Transverse colon (tissue), 4 donors: ENCODE data around the gene ZNF527. TPM values are rescaled to one million over a fixed set of nuclear protein-coding genes. Genes with fewer than 3 reads are reported as not detected.

ENCODE experiments used
- DNase-seq: peaks from one replicate; pipeline ENCODE4 v3.0.0-alpha.2; 2019
- H3K27ac ChIP-seq, 4 donors: fragments of 200-600 bp; sonication (generic); 2 replicates each; pipeline ENCODE4 v1.5.1; 2016 to 2018; ENCODE audit warnings: inconsistent platforms in 4 of 4
- H3K27me3 ChIP-seq: fragments of 200-600 bp; sonication (generic); 2 replicates; pipeline ENCODE4 v1.5.1; 2017; ENCODE audit warnings: inconsistent platforms
- H3K36me3 ChIP-seq, 4 donors: fragments of 200-600 bp; sonication (generic); 2 replicates each; pipeline ENCODE4 v1.5.1; 2017 to 2019; ENCODE audit warnings: inconsistent platforms in 4 of 4
- H3K4me1 ChIP-seq, 4 donors: fragments of 200-600 bp; sonication (generic); 2 replicates each; pipeline ENCODE4 v1.5.1; 2017 to 2020; ENCODE audit warnings: inconsistent platforms in 4 of 4
- H3K4me3 ChIP-seq, 4 donors: fragments of 200-600 bp; sonication (generic); 1 replicate in 1 of 4; 2 replicates in 3 of 4; pipeline versions ENCODE4 v1.5.1 to v1.6.1; 2017 to 2019; ENCODE audit warnings: inconsistent platforms in 4 of 4
- H3K9me3 ChIP-seq, 2 donors: fragments of 200-600 bp; sonication (generic); 2 replicates each; pipeline ENCODE4 v1.5.1; 2017 to 2019; ENCODE audit warnings: inconsistent platforms in 2 of 2
- EP300 ChIP-seq: sonication (generic); formaldehyde crosslinking; IDR thresholded peaks from one replicate; pipeline ENCODE4 v1.6.1; 2017; ENCODE audit warnings: antibody characterized with exemption, low read depth
- POLR2A ChIP-seq: fragments of 450-650 bp; IDR thresholded peaks from one replicate; pipeline ENCODE4 v1.6.1; 2016; ENCODE audit warnings: antibody characterized with exemption, mild to moderate bottlenecking, moderate library complexity
- POLR2AphosphoS5 ChIP-seq, 3 donors: sonication (generic); formaldehyde crosslinking; IDR thresholded peaks; one replicate each; pipeline ENCODE4 v1.6.1; 2016; ENCODE audit warnings: antibody characterized with exemption in 3 of 3
- WGBS, 2 donors: methylation state at CpG; one replicate each; pipeline ENCODE4 v1.1.5; 2018; ENCODE audit warnings: low coverage in 1 of 2; 5-methylcytosine and 5-hydroxymethylcytosine counted together
- in situ Hi-C, 4 donors: fragments of 200-750 bp; cut with MboI; loops; one replicate each; pipeline versions ENCODE4 v1.15.0 to v1.15.1; 2017; ENCODE audit warnings: low sequenced_read_pairs in 3 of 4, low pct_ligation_motif_present in 1 of 4, low pct_unique_long_range_greater_than_20kb in 1 of 4
- intact Hi-C: fragments of 100-400 bp; cut with DNase I; formaldehyde crosslinking; loops from one replicate; pipeline ENCODE4 v1.15.1; 2023; ENCODE audit warnings: low total_unique reads
- total RNA-seq, 4 donors: library from RNA; depleted of rRNA; stranded (reverse); fragments of >200 nt; gene quantifications; one replicate each; pipeline ENCODE4 v1.1.0, GENCODE V29; 2016
- TF ChIP-seq, protein P1 (sequence below), 5 experiments: fragments of 200-600 bp in 3 of 5; fragments of 450-650 bp in 2 of 5; sonication (generic) in 3 of 5; IDR thresholded peaks; 1 replicate in 2 of 5; 2 replicates in 3 of 5; pipeline ENCODE4 v1.5.1; 2016 to 2017; ENCODE audit warnings: antibody characterized with exemption in 5 of 5, inconsistent platforms in 3 of 5, mild to moderate bottlenecking in 2 of 5, moderate library complexity in 1 of 5

The ZNF527 gene
- total RNA-seq, 4 donors from 2014 or later = 3.4 to 29.9 (median 7.1) TPM

DNA sequence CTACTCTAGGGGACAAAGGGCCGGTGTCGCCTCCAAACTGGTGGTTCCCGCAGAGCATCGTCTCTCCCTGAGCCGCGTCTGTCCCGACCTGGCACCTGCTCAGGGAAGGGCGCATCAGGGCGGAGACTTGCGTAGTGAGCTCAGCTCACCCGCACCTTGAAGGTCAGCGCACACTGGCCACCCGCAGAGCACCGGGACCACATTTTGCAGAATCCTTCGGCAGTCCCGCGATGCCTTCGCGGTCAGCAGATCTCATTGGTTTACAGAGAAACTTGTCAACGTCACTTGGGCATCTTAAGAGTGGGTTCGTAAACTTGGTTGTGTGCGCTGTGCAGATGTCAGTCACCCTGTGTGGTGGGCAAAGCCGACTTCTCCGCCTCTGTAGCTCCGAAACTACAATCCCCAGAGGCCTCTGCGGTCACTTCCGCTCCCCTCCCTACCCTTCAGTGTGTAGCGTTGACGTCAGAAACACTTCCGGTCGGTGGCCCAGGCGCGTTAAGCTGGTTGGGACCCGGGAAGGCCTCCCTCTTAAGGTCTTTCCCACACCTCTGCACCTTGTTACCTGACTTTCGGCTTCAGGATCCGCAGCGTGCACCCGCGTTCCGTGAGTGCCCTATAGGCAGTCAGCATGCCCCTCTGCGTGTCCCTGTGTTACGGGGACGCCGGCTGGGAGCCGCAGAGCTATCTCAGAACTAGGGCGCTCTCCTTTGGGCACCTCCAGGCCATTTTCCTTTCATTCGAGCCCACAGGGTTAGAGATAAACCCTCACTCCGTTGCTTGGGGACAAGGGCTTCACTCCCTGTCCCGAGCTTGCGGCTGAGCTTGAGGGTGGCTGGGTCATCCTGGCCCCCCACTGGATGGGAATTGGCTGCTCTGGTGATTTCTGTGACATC, 36.5 kb upstream of the ZNF527 start:
- no peaks in the 10 kb centered on the region for H3K27me3 ChIP-seq
- in situ Hi-C loops (loop anchor here in 1 of 4 donors (25.0 kb wide), 1 partner anchor 122 kb away; the partner anchor contains the start of genes ZNF383 and ZNF585B), intact Hi-C loops (no loop called here)
- peak overlapping the region; percentile 80 to 88 (median 86) for H3K27ac ChIP-seq
- peaks cover 0 to 4% (median 0%) of the 10 kb centered on the region in 4 donors for H3K36me3 ChIP-seq
- WGBS, 2 donors = 42% methylated on average over 49 of the region's 50 CpGs; no CpG with 5 or more reads in 1 of the 2 donors
- peaks cover 6 to 15% (median 12%) of the 10 kb centered on the region in 4 donors for H3K4me1 ChIP-seq
- peak; percentile 92 for DNase-seq
- no peak for TF ChIP-seq EP300
- TF ChIP-seq POLR2A = peak; percentile 48
- TF ChIP-seq POLR2AphosphoS5 (IDR thresholded peaks at IDR 0.05) = peak; percentile 63 to 80 (median 77)
- TF ChIP-seq, protein P1, sequence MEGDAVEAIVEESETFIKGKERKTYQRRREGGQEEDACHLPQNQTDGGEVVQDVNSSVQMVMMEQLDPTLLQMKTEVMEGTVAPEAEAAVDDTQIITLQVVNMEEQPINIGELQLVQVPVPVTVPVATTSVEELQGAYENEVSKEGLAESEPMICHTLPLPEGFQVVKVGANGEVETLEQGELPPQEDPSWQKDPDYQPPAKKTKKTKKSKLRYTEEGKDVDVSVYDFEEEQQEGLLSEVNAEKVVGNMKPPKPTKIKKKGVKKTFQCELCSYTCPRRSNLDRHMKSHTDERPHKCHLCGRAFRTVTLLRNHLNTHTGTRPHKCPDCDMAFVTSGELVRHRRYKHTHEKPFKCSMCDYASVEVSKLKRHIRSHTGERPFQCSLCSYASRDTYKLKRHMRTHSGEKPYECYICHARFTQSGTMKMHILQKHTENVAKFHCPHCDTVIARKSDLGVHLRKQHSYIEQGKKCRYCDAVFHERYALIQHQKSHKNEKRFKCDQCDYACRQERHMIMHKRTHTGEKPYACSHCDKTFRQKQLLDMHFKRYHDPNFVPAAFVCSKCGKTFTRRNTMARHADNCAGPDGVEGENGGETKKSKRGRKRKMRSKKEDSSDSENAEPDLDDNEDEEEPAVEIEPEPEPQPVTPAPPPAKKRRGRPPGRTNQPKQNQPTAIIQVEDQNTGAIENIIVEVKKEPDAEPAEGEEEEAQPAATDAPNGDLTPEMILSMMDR (IDR thresholded peaks at IDR 0.05) = no peak
- peaks cover 0 to 5% of the 10 kb centered on the region in 2 donors for H3K9me3 ChIP-seq
- H3K4me3 ChIP-seq = peak overlapping the region; percentile 55 to 79 (median 60)

DNA sequence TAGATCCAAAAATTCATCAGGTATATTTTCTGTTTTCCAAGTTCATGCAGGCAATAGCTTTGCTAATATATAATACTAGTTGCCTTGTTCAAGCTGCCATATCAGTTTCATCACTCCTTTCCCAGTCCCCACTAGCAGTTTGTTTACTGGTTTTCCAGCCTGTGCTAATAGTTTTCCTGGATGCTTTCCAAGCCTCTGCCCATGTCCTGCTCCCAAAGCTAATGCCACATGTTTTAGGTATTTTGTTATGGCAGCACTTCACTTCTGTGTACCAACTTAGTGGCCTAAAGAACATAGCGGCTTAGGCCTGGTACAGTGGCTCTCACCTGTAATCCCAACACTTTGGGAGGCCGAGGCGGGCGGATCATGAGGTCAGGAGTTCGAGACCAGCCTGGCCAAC, 28.1 kb upstream of the ZNF527 start:
- H3K4me1 ChIP-seq = no peaks in the 10 kb centered on the region
- in situ Hi-C loops = loop anchor here in 1 of 4 donors (25.0 kb wide), 1 partner anchor 130 kb away; the partner anchor contains the start of genes ZNF383 and ZNF585B
- H3K27me3 ChIP-seq = no peaks in the 10 kb centered on the region
- no peak for DNase-seq
- H3K27ac ChIP-seq = no peak overlapping the region
- intact Hi-C loops = no loop called here
- H3K36me3 ChIP-seq = peaks cover 0 to 20% (median 4%) of the 10 kb centered on the region in 4 donors
- TF ChIP-seq, protein P1 (IDR thresholded peaks at IDR 0.05) = no peak
- TF ChIP-seq POLR2AphosphoS5 (IDR thresholded peaks at IDR 0.05) = no peak
- no peak for TF ChIP-seq EP300
- 98 to 100% methylated on average over 1 to 5 of the region's 5 CpGs for WGBS, 2 donors
- no peak overlapping the region for H3K4me3 ChIP-seq
- no peaks in the 10 kb centered on the region for H3K9me3 ChIP-seq

DNA sequence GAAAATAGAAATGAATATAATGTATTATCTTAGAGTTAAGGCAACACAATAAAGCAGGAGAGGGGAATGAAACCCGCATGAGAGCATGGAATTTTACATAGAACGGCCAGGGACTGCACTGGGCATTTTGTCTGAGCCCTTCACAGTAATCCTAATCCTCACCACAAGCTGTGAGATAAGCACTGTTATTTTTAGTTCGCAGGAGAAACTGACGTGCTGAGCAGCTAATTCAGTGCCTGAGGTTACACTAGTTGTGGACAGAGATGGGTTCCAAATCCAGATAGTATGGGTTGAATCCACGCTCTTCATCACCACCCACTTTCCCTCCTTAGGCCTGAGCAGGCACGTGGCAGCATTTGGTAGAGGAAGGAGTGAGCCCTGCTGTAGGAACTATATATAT, 24.8 kb upstream of the ZNF527 start:
- Histone ChIP-seq H3K9me3 (peaks cover 0 to 3% of the 10 kb centered on the region in 2 donors), H3K27ac (no peak overlapping the region), H3K36me3 (peaks cover 0 to 28% (median 11%) of the 10 kb centered on the region in 4 donors), H3K4me3 (no peak overlapping the region), H3K27me3 (no peaks in the 10 kb centered on the region), H3K4me1 (no peaks in the 10 kb centered on the region)
- in situ Hi-C loops (loop anchor here in 1 of 4 donors (25.0 kb wide), 1 partner anchor 134 kb away; the partner anchor contains the start of genes ZNF383 and ZNF585B), intact Hi-C loops (no loop called here)
- no peak for DNase-seq
- WGBS, 2 donors = 93 to 95% methylated on average over 3 to 6 of the region's 6 CpGs
- TF ChIP-seq POLR2A = no peak
- TF ChIP-seq, protein P1 (IDR thresholded peaks at IDR 0.05) = no peak
- TF ChIP-seq EP300 = no peak
- TF ChIP-seq POLR2AphosphoS5 (IDR thresholded peaks at IDR 0.05) = no peak

DNA sequence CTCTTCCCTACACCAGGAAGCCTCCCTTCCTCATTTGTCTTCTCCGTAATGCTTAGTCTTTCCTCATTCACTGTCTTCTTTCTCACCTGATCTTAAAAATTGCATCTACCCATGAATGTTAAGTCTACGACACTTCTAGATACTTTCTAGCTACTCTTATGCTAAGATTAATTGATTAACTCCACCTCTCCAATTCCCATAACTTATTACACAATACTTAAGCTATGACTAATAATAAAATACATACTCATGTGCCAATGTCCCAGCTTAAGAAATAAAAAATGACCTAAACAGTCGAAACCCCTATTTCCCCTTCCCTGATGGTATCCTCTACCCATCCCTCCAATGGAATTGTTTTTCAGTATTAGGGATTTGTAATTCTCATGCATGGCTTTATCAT, 22.8 kb upstream of the ZNF527 start:
- 93 to 95% methylated on average over 3 of the region's 3 CpGs for WGBS, 2 donors
- no peaks in the 10 kb centered on the region for H3K27me3 ChIP-seq
- no peak for TF ChIP-seq POLR2AphosphoS5 (IDR thresholded peaks at IDR 0.05)
- no peak for TF ChIP-seq EP300
- TF ChIP-seq, protein P1 (IDR thresholded peaks at IDR 0.05) = no peak
- no peak for TF ChIP-seq POLR2A
- H3K4me1 ChIP-seq = no peaks in the 10 kb centered on the region
- no peak for DNase-seq
- H3K36me3 ChIP-seq = peaks cover 0 to 41% (median 15%) of the 10 kb centered on the region in 4 donors
- intact Hi-C loops (no loop called here), in situ Hi-C loops (loop anchor here in 1 of 4 donors (25.0 kb wide), 1 partner anchor 136 kb away; the partner anchor contains the start of genes ZNF383 and ZNF585B)
- no peak overlapping the region for H3K27ac ChIP-seq
- H3K4me3 ChIP-seq = no peak overlapping the region
- peaks cover 0 to 3% of the 10 kb centered on the region in 2 donors for H3K9me3 ChIP-seq
